Urinary bladder (tissue), 4 donors: Measurements from ENCODE around the gene ADRA2A. TPM values are rescaled to one million over a fixed set of nuclear protein-coding genes. Genes with fewer than 3 reads are reported as not detected.

Source experiments
- DNase-seq: peaks from one replicate; pipeline ENCODE4 v3.0.0-alpha.2; 2015; ENCODE audit errors: extremely low spot score
- H3K27ac ChIP-seq: one replicate; pipeline ENCODE4 v1.5.1; 2013; ENCODE audit warnings: low read depth, mild to moderate bottlenecking, moderate library complexity
- H3K36me3 ChIP-seq: one replicate; pipeline ENCODE4 v1.6.1; 2013; ENCODE audit warnings: mild to moderate bottlenecking, moderate library complexity; ENCODE audit not compliant: insufficient read depth
- H3K4me1 ChIP-seq: one replicate; pipeline ENCODE4 v1.6.1; 2013; ENCODE audit warnings: mild to moderate bottlenecking, moderate library complexity; ENCODE audit not compliant: insufficient read depth
- H3K4me3 ChIP-seq: one replicate; pipeline ENCODE4 v1.5.1; 2013; ENCODE audit warnings: low read depth, low read length
- WGBS: extraction: QIAGEN DNeasy Blood & Tissue Kit; methylation state at CpG from one replicate; pipeline ENCODE4 v1.1.7; 2013; 5-methylcytosine and 5-hydroxymethylcytosine counted together
- polyA plus RNA-seq: library from polyadenylated mRNA; stranded (reverse); fragments of 200-250 nt; gene quantifications from one replicate; pipeline ENCODE4 v1.2.3, GENCODE V29; 2013
- total RNA-seq: library from RNA; depleted of rRNA; stranded (reverse); fragments of >200 nt; gene quantifications from one replicate; pipeline ENCODE4 v1.2.3, GENCODE V29; 2014
- donor health status: healthy with polysubstance abuse.
- donor health status: healthy.

ADRA2A gene
- total and polyA plus RNA-seq, 2 donors, result 3.6 to 15.0 TPM

- H3K27ac ChIP-seq, result no peak overlapping the region
- peak overlapping the region; percentile 44 for H3K4me3 ChIP-seq
- no peak for DNase-seq
- 5% methylated on average over 104 of the region's 104 CpGs for WGBS
- H3K36me3 ChIP-seq, result no peaks in the 10 kb centered on the region
- peaks cover 2% of the 10 kb centered on the region for H3K4me1 ChIP-seq
Observed at GRCh38 chr10:111078505-111079185, 1.8 kb downstream of the ADRA2A start.

GRCh38 chr10:111079241-111079760 lies 2.5 kb downstream of the ADRA2A start:
- no peaks in the 10 kb centered on the region for H3K36me3 ChIP-seq
- H3K4me3 ChIP-seq, result peak overlapping the region; percentile 44
- H3K4me1 ChIP-seq, result peaks cover 2% of the 10 kb centered on the region
- DNase-seq, result no peak
- WGBS, result 70% methylated on average over 28 of the region's 28 CpGs
- no peak overlapping the region for H3K27ac ChIP-seq

GRCh38 chr10:111079781-111080180 lies 3.0 kb downstream of the ADRA2A start:
- peaks cover 2% of the 10 kb centered on the region for H3K4me1 ChIP-seq
- DNase-seq, result no peak
- no peak overlapping the region for H3K4me3 ChIP-seq
- 67% methylated on average over 5 of the region's 5 CpGs for WGBS
- no peaks in the 10 kb centered on the region for H3K36me3 ChIP-seq
- H3K27ac ChIP-seq, result no peak overlapping the region

- 68% methylated on average over 2 of the region's 2 CpGs for WGBS
- H3K4me1 ChIP-seq, result peaks cover 2% of the 10 kb centered on the region
- no peak overlapping the region for H3K27ac ChIP-seq
- DNase-seq, result no peak
- H3K36me3 ChIP-seq, result no peaks in the 10 kb centered on the region
- no peak overlapping the region for H3K4me3 ChIP-seq
Observed at GRCh38 chr10:111080224-111080623, 3.4 kb downstream of the ADRA2A start.

- WGBS, result 92% methylated on average over 6 of the region's 6 CpGs
- Histone ChIP-seq H3K4me1 (peaks cover 2% of the 10 kb centered on the region), H3K4me3 (no peak overlapping the region), H3K36me3 (no peaks in the 10 kb centered on the region), H3K27ac (no peak overlapping the region)
- no peak for DNase-seq
Observed at GRCh38 chr10:111081595-111081994, 4.8 kb downstream of the ADRA2A start.

GRCh38 chr10:111082102-111082975 lies 5.5 kb downstream of the ADRA2A start:
- DNase-seq, result no peak
- Histone ChIP-seq H3K36me3 (no peaks in the 10 kb centered on the region), H3K4me1 (peaks cover 2% of the 10 kb centered on the region), H3K4me3 (no peak overlapping the region), H3K27ac (no peak overlapping the region)
- 67% methylated on average over 12 of the region's 12 CpGs for WGBS

- no peak for DNase-seq
- 97% methylated on average over 10 of the region's 10 CpGs for WGBS
Observed at GRCh38 chr10:111083222-111084095, 6.6 kb downstream of the ADRA2A start.

GRCh38 chr10:111084366-111085255 lies 7.8 kb downstream of the ADRA2A start:
- 84% methylated on average over 14 of the region's 14 CpGs for WGBS
- DNase-seq, result no peak
- H3K36me3 ChIP-seq, result no peaks in the 10 kb centered on the region
- no peak overlapping the region for H3K4me3 ChIP-seq
- no peak overlapping the region for H3K27ac ChIP-seq
- H3K4me1 ChIP-seq, result no peaks in the 10 kb centered on the region

More at GRCh38 chr10:111083222-111084095, 6.6 kb downstream of the ADRA2A start:
- Histone ChIP-seq H3K4me3 (no peak overlapping the region), H3K27ac (no peak overlapping the region), H3K36me3 (no peaks in the 10 kb centered on the region), H3K4me1 (no peaks in the 10 kb centered on the region)

- Histone ChIP-seq H3K4me1 (no peaks in the 10 kb centered on the region), H3K4me3 (no peak overlapping the region), H3K36me3 (no peaks in the 10 kb centered on the region), H3K27ac (no peak overlapping the region)
- DNase-seq, result no peak
- 78% methylated on average over 6 of the region's 6 CpGs for WGBS
Observed at GRCh38 chr10:111085690-111086353, 9.0 kb downstream of the ADRA2A start.

- Histone ChIP-seq H3K36me3 (no peaks in the 10 kb centered on the region), H3K4me1 (no peaks in the 10 kb centered on the region), H3K4me3 (no peak overlapping the region), H3K27ac (no peak overlapping the region)
- 59% methylated on average over 3 of the region's 3 CpGs for WGBS
- DNase-seq, result no peak
Observed at GRCh38 chr10:111086574-111086973, 9.7 kb downstream of the ADRA2A start.

- no peaks in the 10 kb centered on the region for H3K4me1 ChIP-seq
- 88% methylated on average over 11 of the region's 11 CpGs for WGBS
- H3K4me3 ChIP-seq, result no peak overlapping the region
- H3K27ac ChIP-seq, result no peak overlapping the region
- H3K36me3 ChIP-seq, result no peaks in the 10 kb centered on the region
- DNase-seq, result no peak
Observed at GRCh38 chr10:111087331-111087756, 10.5 kb downstream of the ADRA2A start.

- no peaks in the 10 kb centered on the region for H3K4me1 ChIP-seq
- 81% methylated on average over 4 of the region's 4 CpGs for WGBS
- no peak for DNase-seq
- H3K36me3 ChIP-seq, result no peaks in the 10 kb centered on the region
- no peak overlapping the region for H3K27ac ChIP-seq
- no peak overlapping the region for H3K4me3 ChIP-seq
Observed at GRCh38 chr10:111087968-111088505, 11.2 kb downstream of the ADRA2A start.
